OCI-LY1 (cell line): ENCODE data around the gene KCTD8.
"Not testable (repeated sequence)": the region's sequence is repeated elsewhere in the genome, so short reads cannot be mapped to it uniquely, and the experiment has no call there.

Experiments
- H2AFZ ChIP-seq: fragments of 200-600 bp; sonication (generic), shearing (Covaris generic); 2 replicates; pipeline ENCODE4 v1.6.0; 2014; ENCODE audit warnings: antibody characterized with exemption, mild to moderate bottlenecking, low read length
- H3F3A ChIP-seq: fragments of 200-600 bp; sonication (generic), shearing (Covaris generic); 2 replicates; pipeline ENCODE4 v1.6.0; 2014; ENCODE audit warnings: mild to moderate bottlenecking, antibody characterized with exemption, low read length, moderate library complexity; ENCODE audit not compliant: insufficient read depth
- H3K27ac ChIP-seq: fragments of 200-600 bp; sonication (generic); 2 replicates; pipeline ENCODE4 v1.5.1; 2014; ENCODE audit warnings: low read length, mixed run types, mild to moderate bottlenecking, low read depth; ENCODE audit not compliant: poor library complexity, severe bottlenecking
- H3K27me3 ChIP-seq: fragments of 200-600 bp; sonication (generic); 2 replicates; pipeline ENCODE4 v1.6.0; 2014; ENCODE audit warnings: antibody characterized with exemption, mild to moderate bottlenecking, low read length, moderate library complexity; ENCODE audit not compliant: insufficient read depth
- H3K36me3 ChIP-seq: fragments of 200-600 bp; sonication (generic); 2 replicates; pipeline ENCODE4 v1.6.1; 2014; ENCODE audit warnings: mild to moderate bottlenecking, antibody characterized with exemption, low read length, moderate library complexity, mixed read lengths; ENCODE audit not compliant: insufficient read depth
- H3K4me1 ChIP-seq: fragments of 200-600 bp; sonication (generic); 2 replicates; pipeline ENCODE4 v1.5.1; 2014; ENCODE audit warnings: mild to moderate bottlenecking, low read length, moderate library complexity; ENCODE audit not compliant: insufficient read depth, severe bottlenecking
- H3K4me2 ChIP-seq: fragments of 200-600 bp; sonication (generic), shearing (Covaris generic); 2 replicates; pipeline ENCODE4 v1.6.1; 2014; ENCODE audit warnings: low read length
- H3K4me3 ChIP-seq: fragments of 200-600 bp; sonication (generic); 2 replicates; pipeline ENCODE4 v1.5.1; 2014; ENCODE audit warnings: low read length, low read depth, mild to moderate bottlenecking, mixed read lengths; ENCODE audit not compliant: poor library complexity, severe bottlenecking
- H3K79me2 ChIP-seq: fragments of 200-600 bp; shearing (Covaris generic); 2 replicates; pipeline ENCODE4 v1.6.1; 2016; ENCODE audit warnings: mixed run types, low read length, mixed read lengths; ENCODE audit not compliant: insufficient read depth
- H3K9ac ChIP-seq: fragments of 200-600 bp; sonication (generic), shearing (Covaris generic); 2 replicates; pipeline ENCODE4 v1.6.1; 2014; ENCODE audit warnings: mild to moderate bottlenecking, low read length, mixed read lengths
- H3K9me2 ChIP-seq: fragments of 200-600 bp; sonication (generic), shearing (Covaris generic); 2 replicates; pipeline ENCODE4 v1.6.1; 2014; ENCODE audit warnings: low read depth, mild to moderate bottlenecking, low read length, mixed read lengths
- H3K9me3 ChIP-seq: fragments of 200-600 bp; shearing (Covaris generic); 2 replicates; pipeline ENCODE4 v1.6.1; 2014; ENCODE audit warnings: low read length, mixed read lengths
- H4K20me1 ChIP-seq: fragments of 200-600 bp; sonication (generic), shearing (Covaris generic); 2 replicates; pipeline ENCODE4 v1.6.0; 2016; ENCODE audit warnings: mild to moderate bottlenecking, low read length; ENCODE audit not compliant: insufficient read depth
- EZH2 ChIP-seq: fragments of 200-600 bp; sonication (generic), shearing (Covaris generic); IDR thresholded peaks from 2 replicates; pipeline ENCODE4 v1.8.0; 2017; ENCODE audit warnings: borderline replicate concordance, mixed run types, mild to moderate bottlenecking, antibody characterized with exemption, low read length, moderate library complexity, mixed read lengths
- TF ChIP-seq, protein P1 (sequence below): fragments of 200-600 bp; sonication (generic), shearing (Covaris generic); IDR thresholded peaks from 2 replicates; pipeline ENCODE4 v1.5.1; 2017; ENCODE audit warnings: mild to moderate bottlenecking, antibody characterized with exemption, low read length, moderate library complexity, mixed read lengths

The KCTD8 gene

DNA sequence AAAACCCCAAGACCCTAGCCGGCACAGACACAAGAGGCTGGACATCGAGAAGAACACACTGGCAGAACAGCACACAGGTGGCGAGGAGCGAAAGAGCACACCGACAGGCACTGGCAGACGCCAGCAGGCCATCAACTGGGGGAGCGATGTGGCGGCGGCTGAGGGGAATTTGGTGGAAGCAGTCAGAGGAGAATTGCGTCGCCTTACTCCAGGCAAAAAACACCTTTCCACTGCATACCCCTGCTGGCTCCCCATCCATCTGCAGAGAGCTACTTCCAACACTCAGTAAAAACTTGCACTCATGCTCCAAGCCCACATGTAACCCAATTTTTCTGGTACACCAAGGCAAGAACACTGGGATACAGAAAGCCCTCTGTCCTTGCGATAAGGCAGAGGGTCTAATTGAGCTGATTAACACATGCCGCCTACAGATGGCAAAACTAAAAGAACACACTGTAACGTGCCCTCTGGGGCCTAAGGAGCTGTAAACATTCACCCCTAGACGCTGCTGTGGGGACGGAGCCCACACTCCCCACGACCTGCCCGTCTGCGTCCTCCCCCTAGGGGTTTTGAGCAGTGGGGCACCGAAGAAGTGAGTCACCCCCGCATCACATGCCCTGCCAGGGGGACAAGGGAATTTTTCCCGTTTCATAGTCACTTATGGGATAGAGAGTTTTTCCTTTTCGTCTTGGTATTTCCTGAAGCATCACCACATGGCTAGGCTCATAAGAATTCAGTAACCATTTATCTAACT lies 262.3 kb downstream of the KCTD8 start:
- Histone ChIP-seq H3K4me2 (no peak overlapping the region), H3K27me3 (no peaks in the 10 kb centered on the region), H3K27ac (no peak overlapping the region), H3K4me1 (no peaks in the 10 kb centered on the region), H4K20me1 (no peaks in the 10 kb centered on the region), H3K9me2 (no peaks in the 10 kb centered on the region), H3K9ac (no peak overlapping the region), H3F3A (no peaks in the 10 kb centered on the region), H3K9me3 (no peaks in the 10 kb centered on the region), H3K36me3 (no peaks in the 10 kb centered on the region), H2AFZ (no peak overlapping the region), H3K79me2 (no peaks in the 10 kb centered on the region), H3K4me3 (no peak overlapping the region)
- TF ChIP-seq, protein P1, sequence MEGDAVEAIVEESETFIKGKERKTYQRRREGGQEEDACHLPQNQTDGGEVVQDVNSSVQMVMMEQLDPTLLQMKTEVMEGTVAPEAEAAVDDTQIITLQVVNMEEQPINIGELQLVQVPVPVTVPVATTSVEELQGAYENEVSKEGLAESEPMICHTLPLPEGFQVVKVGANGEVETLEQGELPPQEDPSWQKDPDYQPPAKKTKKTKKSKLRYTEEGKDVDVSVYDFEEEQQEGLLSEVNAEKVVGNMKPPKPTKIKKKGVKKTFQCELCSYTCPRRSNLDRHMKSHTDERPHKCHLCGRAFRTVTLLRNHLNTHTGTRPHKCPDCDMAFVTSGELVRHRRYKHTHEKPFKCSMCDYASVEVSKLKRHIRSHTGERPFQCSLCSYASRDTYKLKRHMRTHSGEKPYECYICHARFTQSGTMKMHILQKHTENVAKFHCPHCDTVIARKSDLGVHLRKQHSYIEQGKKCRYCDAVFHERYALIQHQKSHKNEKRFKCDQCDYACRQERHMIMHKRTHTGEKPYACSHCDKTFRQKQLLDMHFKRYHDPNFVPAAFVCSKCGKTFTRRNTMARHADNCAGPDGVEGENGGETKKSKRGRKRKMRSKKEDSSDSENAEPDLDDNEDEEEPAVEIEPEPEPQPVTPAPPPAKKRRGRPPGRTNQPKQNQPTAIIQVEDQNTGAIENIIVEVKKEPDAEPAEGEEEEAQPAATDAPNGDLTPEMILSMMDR, result 0 out of 2 replicates have a peak, but pooled peaks have one; percentile 14
- no peak for TF ChIP-seq EZH2

DNA sequence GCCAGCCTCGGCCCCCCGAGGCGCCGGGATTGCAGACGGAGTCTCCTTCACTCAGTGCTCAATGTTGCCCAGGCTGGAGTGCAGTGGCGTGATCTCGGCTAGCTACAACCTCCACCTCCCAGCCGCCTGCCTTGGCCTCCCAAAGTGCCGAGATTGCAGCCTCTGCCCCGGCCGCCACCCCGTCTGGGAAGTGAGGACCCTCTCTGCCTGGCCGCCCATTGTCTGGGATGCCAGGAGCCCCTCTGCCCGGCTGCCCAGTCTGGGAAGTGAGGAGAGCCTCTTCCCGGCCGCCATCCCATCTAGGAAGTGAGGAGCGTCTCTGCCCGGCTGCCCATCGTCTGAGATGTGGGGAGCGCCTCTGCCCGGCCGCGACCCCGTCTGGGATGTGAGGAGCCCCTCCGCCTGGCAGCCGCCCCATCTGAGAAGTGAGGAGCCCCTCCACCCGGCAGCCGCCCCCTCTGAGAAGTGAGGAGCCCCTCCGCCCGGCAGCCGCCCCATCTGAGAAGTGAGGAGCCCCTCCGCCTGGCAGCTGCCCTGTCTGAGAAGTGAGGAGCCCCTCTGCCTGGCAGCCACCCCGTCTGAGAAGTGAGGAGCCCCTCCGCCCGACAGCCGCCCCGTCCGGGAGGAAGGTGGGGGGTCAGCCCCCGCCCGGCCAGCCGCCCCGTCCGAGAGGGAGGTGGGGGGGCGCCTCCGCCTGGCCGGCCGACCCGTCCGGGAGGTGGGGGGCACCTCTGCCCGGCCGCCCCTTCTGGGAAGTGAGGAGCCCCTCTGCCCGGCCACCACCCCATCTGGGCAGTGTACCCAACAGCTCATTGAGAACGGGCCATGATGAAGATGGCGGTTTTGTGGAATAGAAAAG lies 266.9 kb downstream of the KCTD8 start:
- not testable (repeated sequence) for H4K20me1 ChIP-seq, H3K4me3 ChIP-seq, H3K4me1 ChIP-seq, H3K27ac ChIP-seq, H3K27me3 ChIP-seq, H3K9me2 ChIP-seq, H2AFZ ChIP-seq, H3K9me3 ChIP-seq, H3F3A ChIP-seq, H3K4me2 ChIP-seq, H3K36me3 ChIP-seq, H3K9ac ChIP-seq, H3K79me2 ChIP-seq

DNA sequence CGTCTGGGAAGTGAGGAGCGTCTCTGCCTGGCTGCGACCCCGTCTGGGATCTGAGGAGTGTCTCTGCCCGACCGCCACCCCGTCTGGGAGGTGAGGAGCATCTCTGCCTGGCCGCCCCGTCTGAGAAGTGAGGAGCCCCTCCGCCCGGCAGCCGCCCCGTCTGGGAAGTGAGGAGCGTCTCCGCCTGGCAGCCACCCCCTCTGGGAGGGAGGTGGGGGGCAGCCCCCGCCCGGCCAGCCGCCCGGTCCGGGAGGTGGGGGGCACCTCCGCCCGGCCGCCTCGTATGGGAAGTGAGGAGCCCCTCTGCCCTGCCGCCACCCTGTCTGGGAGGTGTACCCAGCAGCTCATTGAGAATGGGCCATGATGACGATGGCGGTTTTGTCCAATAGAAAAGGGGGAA lies 280.8 kb downstream of the KCTD8 start:
- not testable (repeated sequence) for H3K4me1 ChIP-seq, H4K20me1 ChIP-seq, H3K9me2 ChIP-seq, H3K9me3 ChIP-seq, H3K36me3 ChIP-seq, H3K4me3 ChIP-seq, H3K27me3 ChIP-seq, H3K79me2 ChIP-seq, H3K4me2 ChIP-seq, H2AFZ ChIP-seq, H3K9ac ChIP-seq, H3F3A ChIP-seq, H3K27ac ChIP-seq

DNA sequence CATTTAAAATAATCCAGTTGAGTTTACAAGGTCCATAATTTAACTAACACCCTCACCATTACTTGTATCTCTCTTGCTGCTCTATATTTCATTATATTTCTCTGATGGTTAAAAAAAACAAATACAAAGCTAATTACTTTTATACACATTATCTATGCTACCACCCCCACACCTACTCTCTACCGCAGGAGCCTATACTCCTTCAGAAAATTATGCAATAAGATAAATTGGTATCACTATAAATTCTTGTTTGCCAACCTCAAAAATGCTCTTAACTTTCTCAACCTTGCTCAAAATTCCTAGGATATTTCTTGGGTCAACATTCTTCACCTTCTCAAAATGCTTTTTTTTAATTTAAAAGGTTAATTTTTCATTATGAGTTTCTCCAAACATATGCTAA lies 282.7 kb downstream of the KCTD8 start:
- Histone ChIP-seq H3K27ac (no peak overlapping the region), H3F3A (no peaks in the 10 kb centered on the region), H4K20me1 (no peaks in the 10 kb centered on the region), H3K36me3 (no peaks in the 10 kb centered on the region), H2AFZ (no peak overlapping the region), H3K9me3 (no peaks in the 10 kb centered on the region), H3K4me3 (no peak overlapping the region), H3K4me1 (no peaks in the 10 kb centered on the region), H3K27me3 (no peaks in the 10 kb centered on the region), H3K79me2 (no peaks in the 10 kb centered on the region), H3K4me2 (no peak overlapping the region), H3K9ac (no peak overlapping the region), H3K9me2 (no peaks in the 10 kb centered on the region)
- no peak for TF ChIP-seq EZH2
